GM18526 (cell line): ENCODE data around the gene GALNT2.

ENCODE experiments used
- POLR2A ChIP-seq: IDR thresholded peaks from 3 replicates; pipeline ENCODE4 v1.6.1; 2011; ENCODE audit not compliant: insufficient read length; ENCODE audit errors: extremely low read depth

Gene GALNT2

DNA sequence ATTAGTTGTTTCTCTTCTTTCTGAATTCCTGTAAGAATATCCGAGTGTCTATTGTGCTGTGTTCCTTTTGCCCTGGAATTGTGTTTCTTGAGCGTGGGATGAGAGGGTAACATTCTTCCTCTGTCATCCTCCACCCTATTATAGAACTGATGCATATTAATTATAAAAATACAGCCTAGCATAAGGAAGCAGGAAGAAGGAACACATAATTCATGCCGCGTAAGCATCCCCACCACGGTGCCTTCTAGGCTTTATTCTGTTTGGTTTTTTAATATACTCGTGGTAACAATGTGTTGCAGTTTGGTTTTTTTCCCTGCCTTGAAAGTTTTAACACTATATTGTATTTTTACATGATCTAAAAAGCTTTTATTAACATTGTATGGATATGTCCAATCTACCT, 65.7 kb downstream of the GALNT2 start:
- no peak for TF ChIP-seq POLR2A

DNA sequence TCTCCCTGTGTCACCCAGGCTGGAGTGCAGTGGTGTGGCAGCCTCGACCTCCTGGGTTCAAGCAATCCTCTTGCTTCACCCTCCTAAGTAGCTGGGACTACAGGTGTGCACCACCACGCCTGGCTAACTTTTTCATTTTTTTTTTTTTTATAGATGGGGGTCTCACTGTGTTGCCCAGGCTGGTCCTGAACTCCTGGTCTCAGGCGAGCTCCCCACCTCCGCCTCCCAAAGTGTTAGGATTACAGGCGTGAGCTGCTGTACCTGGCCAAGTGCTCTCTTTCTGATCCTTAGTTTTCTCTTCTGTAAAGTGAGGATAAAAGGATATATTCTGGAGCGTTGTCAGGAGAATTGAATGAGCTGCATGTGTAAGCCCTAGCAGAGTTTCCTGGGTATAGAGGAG, 68.7 kb downstream of the GALNT2 start:
- no peak for TF ChIP-seq POLR2A

DNA sequence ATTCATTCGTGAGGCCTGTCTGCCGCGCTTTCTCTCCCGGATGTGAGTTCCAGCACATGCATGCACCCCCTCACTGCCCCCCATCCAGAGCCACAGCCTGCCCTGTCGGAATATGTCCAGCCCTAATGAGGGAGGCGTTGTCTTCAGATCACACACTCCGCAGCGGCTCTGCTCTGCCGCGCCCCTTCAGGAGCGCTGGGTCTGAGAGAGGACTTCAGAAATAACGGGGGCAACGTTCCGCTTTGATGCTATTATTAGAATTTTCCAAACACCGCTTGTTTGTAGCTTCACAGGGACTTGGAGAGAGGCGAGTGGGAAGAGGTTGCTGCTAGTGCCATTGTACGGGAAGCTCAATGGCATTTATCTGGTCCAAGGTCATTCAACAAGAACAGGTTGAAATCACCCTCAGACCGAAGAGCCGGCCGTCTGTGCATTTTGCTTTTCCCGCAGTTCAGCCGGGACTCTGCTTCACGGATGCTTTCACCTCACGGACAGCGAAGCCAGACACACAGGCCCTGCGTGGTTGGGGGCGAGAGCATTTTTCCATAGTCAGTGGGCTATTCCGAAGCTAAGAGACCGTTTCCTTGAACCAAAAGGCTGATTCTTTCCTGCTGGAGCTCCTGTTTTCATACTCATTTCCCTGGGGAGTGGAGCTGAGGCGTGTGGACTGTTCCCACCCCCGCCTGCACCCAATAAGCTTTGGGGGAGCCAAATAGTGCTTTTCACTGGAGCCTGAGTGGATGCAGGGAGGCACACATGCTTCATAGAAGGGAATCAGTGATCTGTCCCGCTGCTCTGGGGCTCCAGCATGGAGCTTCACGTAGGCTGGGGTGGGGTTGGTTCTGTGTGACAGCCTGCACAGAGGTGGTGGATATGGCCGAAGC, 69.7 kb downstream of the GALNT2 start:
- no peak for TF ChIP-seq POLR2A

DNA sequence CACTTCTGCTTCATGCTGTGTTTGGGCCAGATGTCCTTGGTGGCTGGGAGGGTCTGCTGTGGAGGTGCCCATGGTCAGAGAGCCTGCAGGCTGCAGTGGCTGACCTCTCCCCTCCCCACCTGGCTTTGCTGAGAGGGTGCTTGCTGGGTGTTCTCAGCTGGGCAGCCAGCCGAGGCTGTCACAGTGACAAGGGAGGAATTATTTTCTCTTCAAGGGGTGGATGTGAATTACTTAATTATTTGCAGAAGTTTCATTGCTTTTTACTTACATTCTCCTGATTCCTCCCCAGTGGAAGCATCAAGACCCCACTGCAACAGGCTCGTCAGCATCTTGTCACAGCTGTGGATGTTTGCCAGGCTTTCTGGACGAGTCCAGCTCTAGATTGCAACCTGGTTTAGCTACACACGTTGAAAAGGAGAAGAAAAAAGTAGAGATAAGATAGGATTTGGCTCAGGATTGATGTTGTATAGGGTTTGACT, 70.3 kb downstream of the GALNT2 start:
- TF ChIP-seq POLR2A: no peak

DNA sequence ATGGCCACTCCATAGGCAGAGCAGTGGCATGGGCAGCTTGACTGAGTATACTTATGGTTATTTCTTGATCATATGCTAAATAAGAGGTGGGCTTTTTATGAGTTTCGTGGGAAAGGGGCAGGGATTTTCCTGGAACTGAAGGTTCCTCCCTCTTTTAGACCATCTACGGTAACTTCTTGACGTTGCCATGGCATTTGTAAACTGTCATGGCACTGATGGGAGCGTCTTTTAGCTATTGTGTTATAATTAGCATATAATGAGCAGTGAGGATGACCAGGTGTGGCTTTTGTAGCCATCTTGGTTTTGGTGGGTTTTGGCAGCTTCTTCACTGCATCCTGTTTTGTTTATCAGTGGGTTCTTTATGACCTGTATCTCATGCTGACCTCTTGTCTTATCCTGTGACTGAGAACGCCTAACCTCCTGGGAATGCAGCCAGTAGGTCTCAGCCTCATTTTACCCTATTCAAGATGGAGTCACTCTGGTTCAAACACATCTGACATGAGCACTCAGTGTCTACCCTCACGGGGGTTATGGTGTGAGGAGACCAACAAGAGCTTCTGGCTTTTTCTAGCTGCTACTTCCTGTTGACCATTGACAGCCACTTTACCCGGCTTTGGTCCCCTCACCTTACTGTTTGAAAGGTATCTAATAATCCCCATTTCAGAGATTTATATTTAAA, 71.7 kb downstream of the GALNT2 start:
- TF ChIP-seq POLR2A: no peak

DNA sequence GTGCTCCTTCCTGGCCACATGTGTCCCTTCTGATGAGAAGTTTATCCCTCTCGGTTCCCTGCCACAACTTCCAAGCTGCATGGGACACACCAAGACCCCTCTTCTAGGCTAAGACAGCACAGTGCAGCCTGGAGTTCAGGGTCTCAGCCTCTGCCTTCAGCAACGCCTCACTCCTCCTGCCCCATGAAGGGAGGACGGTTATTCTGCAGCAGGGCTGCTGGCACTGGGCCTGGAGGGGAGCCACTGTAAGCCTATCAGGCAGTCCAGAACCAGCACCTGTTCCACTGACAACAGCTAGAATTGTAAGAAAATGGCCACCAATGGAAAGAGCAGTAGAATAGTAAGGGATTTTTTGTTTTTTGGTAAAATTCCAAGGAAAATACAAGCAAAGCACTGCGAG, 72.3 kb downstream of the GALNT2 start:
- no peak for TF ChIP-seq POLR2A

DNA sequence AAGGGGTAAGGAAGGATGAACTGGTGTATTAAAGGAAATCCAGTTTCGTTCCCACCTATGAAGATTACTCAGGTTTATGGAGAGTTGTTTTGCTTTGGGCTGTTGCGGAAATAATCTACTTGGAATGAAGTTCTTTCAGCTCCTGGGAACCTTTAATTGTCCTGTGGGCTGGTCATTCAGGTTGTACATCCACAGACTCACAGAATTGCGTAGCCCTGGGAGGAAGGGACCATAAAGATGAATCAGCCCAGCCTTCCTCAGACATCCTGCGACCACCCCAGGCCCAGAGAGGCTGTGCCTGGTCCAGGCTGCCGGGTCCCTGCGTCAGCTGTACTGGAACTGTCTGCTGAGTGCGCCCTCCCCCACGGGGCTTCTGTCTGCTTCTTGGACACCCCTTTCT, 72.7 kb downstream of the GALNT2 start:
- no peak for TF ChIP-seq POLR2A

DNA sequence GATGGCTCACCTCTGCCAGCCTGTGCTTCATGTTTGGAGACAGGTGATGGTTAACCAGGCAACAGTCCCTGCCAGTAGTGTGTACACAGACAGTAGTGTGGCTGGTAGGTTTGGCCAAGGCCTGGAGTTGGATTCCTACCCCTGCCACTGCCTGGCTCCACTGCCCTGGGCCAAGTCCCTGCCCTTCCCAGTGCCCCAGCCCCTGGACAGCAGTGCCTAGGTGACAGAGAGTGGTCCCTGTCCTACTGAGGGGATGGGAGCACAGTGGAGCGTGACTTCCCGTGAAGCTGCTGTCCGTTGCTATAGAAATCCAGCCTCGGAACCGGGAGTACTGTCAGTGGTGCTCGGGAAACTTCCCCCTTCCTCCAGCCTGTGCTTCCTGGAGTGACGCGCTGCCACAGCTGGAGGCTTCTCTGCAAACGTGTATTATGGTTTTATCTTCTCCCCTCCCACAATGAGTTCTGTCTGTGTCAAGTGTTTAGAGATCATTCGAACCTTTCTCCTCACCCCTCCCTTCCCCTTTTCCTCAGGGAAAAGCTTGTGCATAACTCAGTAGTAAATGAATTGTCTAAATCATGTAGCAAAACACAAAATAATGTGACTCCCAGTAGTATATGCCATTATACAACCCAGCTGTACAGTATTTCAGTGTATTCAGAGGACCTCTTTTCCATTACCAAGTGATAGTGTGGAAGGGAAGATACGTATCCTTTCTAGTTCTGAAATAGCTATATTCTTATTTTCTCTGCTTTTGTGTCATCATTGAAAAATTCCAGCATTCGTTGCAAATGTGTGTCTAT, 73.4 kb downstream of the GALNT2 start:
- TF ChIP-seq POLR2A: no peak

DNA sequence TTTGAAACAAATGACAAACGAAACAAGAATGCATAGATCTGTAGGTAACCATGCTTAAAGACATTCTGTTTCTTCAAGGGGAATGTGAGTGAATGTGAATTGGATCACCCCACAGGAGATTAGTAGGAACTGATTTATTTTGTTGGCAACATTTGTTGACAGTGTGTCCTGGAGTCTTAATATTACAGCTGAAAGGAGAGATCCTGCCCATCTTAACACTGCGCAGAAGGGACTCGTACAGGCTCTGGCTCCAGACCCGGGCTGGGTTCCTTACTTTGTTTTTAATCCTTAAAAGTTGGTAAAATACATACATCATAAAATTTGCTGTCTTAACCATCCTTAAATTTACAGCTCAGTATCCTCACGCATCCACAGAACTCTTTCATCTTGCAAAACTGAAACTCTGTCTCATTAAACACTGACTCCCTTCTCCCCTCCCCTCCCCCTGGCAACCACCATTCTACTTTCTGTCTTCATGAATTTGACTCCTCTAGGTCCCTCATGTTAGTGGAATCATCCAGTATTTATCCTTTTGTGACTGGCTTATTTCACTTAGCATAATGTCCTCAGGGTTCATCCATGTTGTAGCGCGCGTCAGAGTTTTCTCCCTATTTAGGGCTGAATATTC, 74.1 kb downstream of the GALNT2 start:
- no peak for TF ChIP-seq POLR2A

DNA sequence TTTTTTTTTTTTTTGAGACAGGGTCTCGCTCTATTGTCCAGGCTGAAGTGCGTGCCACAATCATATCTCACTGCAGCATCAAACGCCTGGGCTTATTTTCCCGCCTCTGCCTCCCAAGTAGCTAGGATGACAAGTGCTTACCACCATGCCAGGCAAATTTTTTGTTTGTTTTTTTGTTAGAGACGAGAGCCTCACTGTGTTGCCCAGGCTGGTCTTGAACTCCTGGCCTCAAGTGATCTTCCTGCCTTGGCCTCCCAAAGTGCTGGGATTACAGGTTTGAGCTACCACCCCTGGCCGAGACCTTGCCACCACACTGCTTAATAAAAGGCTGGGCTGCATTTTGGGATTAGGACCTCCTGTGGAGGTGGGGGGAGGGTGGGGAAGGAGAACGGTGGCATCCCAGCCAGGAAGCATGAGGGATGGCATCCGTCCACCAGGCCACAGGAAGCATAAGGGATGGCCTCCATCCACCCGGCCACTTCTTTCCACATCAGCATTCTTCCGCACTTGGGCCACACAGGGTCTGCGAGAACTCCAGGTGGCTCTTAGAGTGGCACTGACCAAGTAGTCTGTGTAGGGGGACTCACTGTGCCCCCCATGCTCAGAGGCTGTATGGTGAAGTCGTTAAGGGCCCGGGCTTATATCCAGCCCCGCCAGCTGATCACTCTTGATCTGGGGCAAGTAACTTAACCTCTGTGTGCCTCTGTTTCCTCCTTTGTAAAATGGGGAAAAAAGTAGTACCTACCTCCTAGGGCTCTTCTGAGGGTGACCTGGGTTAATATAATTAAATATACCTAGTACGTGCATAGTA, 75.0 kb downstream of the GALNT2 start:
- no peak for TF ChIP-seq POLR2A

DNA sequence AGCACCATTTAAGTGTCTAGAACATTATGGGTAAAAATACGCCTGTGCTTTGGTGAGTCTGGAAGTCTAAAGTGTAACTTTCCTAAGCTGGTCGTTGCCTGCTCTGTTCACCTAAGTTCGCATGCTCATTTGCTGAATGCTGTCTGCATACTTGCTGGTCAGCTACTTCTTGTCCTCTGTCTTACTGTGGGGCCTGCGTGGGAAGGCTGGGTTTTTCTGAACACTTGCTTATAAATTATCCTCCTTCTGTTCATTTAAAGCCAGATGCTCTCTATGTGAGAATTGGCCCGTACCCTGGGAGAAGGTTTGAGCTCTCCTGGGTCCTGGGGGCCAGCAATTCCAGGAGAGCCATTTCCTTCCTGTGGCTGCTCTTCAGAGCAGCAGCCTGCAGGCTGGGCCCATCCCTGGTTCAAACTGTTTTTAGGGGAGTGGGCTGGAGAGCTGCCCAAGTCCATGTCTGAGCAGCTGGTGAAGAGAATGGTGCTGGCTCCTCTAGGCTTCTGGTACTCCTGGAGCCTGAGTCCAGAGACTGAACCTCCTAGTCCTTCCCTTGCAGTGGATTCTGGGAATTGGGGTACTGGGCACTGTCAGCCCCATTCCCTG, 75.7 kb downstream of the GALNT2 start:
- TF ChIP-seq POLR2A: no peak

DNA sequence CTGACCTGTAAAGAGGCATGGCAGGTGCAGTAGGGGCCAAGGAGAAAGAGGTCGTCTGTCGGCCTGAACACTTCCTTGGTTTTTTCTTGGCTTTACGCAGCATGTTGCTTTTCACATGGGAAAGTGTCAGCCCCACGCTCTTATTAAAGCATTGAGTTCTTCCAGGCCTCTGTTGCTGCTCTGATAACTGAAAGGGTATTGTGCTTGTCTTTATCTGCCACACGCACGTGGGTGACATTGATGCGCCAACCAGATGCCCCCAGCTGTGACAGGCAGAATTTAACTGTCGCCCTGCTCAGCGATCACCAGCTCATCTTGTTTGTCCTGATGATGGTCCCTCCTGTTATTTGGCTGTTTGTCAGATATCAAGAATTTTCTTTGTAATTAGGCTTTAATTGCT, 76.5 kb downstream of the GALNT2 start:
- no peak for TF ChIP-seq POLR2A

DNA sequence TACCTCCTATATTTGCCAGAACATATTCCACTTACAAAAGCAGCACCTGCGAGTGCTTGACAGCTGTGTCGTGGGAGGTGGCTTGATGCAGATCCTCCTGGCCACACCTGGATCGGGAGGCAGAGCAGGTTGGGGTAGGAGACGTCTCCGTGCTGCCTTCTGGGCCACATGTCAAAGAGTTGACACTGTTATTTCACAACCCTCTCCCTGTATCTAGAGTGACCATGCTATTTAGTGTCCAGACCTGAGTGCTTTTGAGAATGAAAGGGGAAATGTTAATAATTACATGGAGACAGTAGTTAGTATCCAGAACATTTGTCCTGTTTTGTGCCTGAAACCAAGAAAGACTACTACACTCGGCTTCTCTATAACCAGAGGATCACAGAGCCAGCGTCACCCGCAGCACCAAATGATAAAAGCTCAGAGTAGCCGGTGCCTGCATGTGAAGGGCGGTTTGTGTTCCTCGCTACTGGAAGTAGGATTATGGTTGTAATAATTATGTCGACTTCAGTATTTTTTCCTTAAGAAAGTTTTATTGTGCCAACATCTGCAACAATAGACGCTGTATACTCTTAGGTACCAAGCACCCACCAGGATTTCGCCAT, 77.1 kb downstream of the GALNT2 start:
- no peak for TF ChIP-seq POLR2A
